Endothelial cell (in vitro differentiated cells): Measurements from ENCODE around the gene TMEM238. TPM values are rescaled to one million over a fixed set of nuclear protein-coding genes. Genes with fewer than 3 reads are reported as not detected.

ENCODE experiments used
- DNase-seq: peaks from one replicate; pipeline ENCODE4 v3.0.0; 2021; ENCODE audit warnings: low spot score
- H3K27ac Mint-ChIP-seq: one replicate; pipeline ENCODE4 v1.8.0; 2021; ENCODE audit warnings: mixed read lengths, inconsistent platforms; ENCODE audit not compliant: unreplicated experiment
- H3K27me3 Mint-ChIP-seq: one replicate; pipeline ENCODE4 v1.8.0; 2021; ENCODE audit warnings: mild to moderate bottlenecking, moderate library complexity, mixed read lengths, inconsistent platforms; ENCODE audit not compliant: unreplicated experiment
- H3K36me3 Mint-ChIP-seq: one replicate; pipeline ENCODE4 v1.8.0; 2021; ENCODE audit warnings: mild to moderate bottlenecking, low read depth, mixed read lengths, inconsistent platforms; ENCODE audit not compliant: unreplicated experiment
- H3K4me1 Mint-ChIP-seq: one replicate; pipeline ENCODE4 v1.8.0; 2021; ENCODE audit warnings: mild to moderate bottlenecking, mixed read lengths, inconsistent platforms; ENCODE audit not compliant: unreplicated experiment
- H3K4me3 Mint-ChIP-seq: one replicate; pipeline ENCODE4 v1.8.0; 2021; ENCODE audit warnings: mild to moderate bottlenecking, mixed read lengths, inconsistent platforms; ENCODE audit not compliant: unreplicated experiment
- H3K9me3 Mint-ChIP-seq: one replicate; pipeline ENCODE4 v1.8.0; 2021; ENCODE audit warnings: mixed read lengths, inconsistent platforms; ENCODE audit not compliant: unreplicated experiment
- total RNA-seq: library from RNA; stranded (reverse); fragmentation: NEBNext Ultra II Directional; extraction: Animal tissue kit (Norgen Biotek cat#: 25700); gene quantifications from one replicate; pipeline ENCODE4 v1.2.1, GENCODE V29; 2021; ENCODE audit not compliant: unreplicated experiment
- TF ChIP-seq, protein P1 (sequence below): fragments of 200-600 bp; sonication (generic); IDR thresholded peaks from one replicate; pipeline ENCODE4 v1.5.0; 2021; ENCODE audit warnings: antibody characterized with exemption; ENCODE audit not compliant: unreplicated experiment

Gene TMEM238
- total RNA-seq, 1 donor from 2014 or later, result 0.64 TPM

- H3K27me3 Mint-ChIP-seq, result peaks cover 35% of the 10 kb centered on the region
- no peaks in the 10 kb centered on the region for H3K9me3 Mint-ChIP-seq
- peak; percentile 72 for DNase-seq
- no peak overlapping the region for H3K27ac Mint-ChIP-seq
- H3K4me3 Mint-ChIP-seq, result peak overlapping the region; percentile 73
- peaks cover 3% of the 10 kb centered on the region for H3K4me1 Mint-ChIP-seq
- H3K36me3 Mint-ChIP-seq, result peaks cover 3% of the 10 kb centered on the region
- TF ChIP-seq, protein P1, sequence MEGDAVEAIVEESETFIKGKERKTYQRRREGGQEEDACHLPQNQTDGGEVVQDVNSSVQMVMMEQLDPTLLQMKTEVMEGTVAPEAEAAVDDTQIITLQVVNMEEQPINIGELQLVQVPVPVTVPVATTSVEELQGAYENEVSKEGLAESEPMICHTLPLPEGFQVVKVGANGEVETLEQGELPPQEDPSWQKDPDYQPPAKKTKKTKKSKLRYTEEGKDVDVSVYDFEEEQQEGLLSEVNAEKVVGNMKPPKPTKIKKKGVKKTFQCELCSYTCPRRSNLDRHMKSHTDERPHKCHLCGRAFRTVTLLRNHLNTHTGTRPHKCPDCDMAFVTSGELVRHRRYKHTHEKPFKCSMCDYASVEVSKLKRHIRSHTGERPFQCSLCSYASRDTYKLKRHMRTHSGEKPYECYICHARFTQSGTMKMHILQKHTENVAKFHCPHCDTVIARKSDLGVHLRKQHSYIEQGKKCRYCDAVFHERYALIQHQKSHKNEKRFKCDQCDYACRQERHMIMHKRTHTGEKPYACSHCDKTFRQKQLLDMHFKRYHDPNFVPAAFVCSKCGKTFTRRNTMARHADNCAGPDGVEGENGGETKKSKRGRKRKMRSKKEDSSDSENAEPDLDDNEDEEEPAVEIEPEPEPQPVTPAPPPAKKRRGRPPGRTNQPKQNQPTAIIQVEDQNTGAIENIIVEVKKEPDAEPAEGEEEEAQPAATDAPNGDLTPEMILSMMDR, result no peak
These were observed 30.0 kb downstream of the TMEM238 start for GRCh38 chr19:55353803-55354697.

DNA sequence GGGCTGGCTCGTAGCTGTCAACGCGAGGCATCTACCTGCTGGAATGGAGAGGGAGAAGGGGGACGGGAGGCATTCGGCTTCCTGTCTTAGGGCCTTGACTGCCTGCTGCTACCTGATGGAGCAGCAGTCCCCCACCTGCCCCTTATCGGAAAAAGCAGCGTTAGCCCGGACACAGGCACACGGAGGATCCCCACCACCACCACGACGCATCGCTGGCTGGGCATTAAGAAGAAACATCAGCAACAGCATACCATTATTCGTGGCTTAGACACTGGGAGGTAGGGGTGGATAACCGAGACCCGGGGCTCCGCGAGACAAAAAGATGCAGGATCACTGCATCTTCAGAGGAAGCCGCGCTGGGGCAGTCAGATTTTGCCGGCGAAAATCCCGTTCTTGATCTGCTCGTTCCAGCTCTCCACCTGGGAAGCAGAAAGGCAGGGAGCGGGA, 30.7 kb downstream of the TMEM238 start:
- DNase-seq, result no peak
- H3K4me1 Mint-ChIP-seq, result peaks cover 9% of the 10 kb centered on the region
- no peak overlapping the region for H3K27ac Mint-ChIP-seq
- H3K9me3 Mint-ChIP-seq, result no peaks in the 10 kb centered on the region
- no peak overlapping the region for H3K4me3 Mint-ChIP-seq
- peaks cover 35% of the 10 kb centered on the region for H3K27me3 Mint-ChIP-seq
- H3K36me3 Mint-ChIP-seq, result peaks cover 3% of the 10 kb centered on the region
- TF ChIP-seq, protein P1, result no peak

DNA sequence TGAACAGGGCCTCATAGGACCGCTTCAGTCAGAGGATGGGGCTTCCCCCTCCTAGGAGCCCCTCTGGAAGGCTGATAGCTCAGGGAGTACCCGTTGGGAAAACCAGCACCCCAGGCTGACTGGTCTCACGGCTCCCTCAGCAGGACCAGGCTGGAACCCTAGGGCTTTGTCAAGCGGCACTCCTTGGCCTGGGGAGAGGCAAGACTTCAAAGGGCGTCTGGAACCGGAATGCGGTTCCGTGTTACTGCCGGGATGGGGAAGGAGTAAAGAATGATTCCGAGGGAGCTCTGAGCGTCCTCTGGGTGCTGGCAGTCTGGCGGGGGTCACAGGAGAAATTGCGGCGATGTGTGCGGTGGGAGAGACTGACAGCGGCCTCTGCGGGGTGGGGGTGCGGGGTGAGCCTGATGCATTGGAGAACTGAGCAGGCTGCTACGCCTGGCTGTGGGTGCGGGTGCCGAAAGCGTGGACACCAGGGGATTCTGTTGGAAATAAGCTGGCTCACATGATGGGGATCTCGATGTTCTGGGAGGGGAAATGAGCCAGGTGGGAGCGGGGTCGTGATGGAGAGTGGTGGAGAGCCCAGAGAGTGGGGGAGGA, 31.4 kb downstream of the TMEM238 start:
- TF ChIP-seq, protein P1, result no peak
- H3K4me3 Mint-ChIP-seq, result no peak overlapping the region
- DNase-seq, result no peak
- H3K36me3 Mint-ChIP-seq, result no peaks in the 10 kb centered on the region
- H3K9me3 Mint-ChIP-seq, result no peaks in the 10 kb centered on the region
- H3K27ac Mint-ChIP-seq, result no peak overlapping the region
- H3K4me1 Mint-ChIP-seq, result peaks cover 9% of the 10 kb centered on the region
- peaks cover 38% of the 10 kb centered on the region for H3K27me3 Mint-ChIP-seq

GRCh38 chr19:55352040-55352439, 32.1 kb downstream of the TMEM238 start:
- Mint-ChIP-seq H3K27me3 (peaks cover 33% of the 10 kb centered on the region), H3K9me3 (no peaks in the 10 kb centered on the region), H3K36me3 (no peaks in the 10 kb centered on the region), H3K4me3 (no peak overlapping the region), H3K4me1 (peaks cover 9% of the 10 kb centered on the region), H3K27ac (no peak overlapping the region)
- DNase-seq, result no peak
- TF ChIP-seq, protein P1, result no peak
